T-cell (primary cell): ENCODE results near the gene MYO5A. TPM values are rescaled to one million over a fixed set of nuclear protein-coding genes. Genes with fewer than 3 reads are reported as not detected.
"Not testable (repeated sequence)": the region's sequence is repeated elsewhere in the genome, so short reads cannot be mapped to it uniquely, and the experiment has no call there.

Source experiments
- ATAC-seq, 4 experiments: fragments of 200-7000 bp in 3 of 4; fragments of 150-1000 bp in 1 of 4; cut with Tn5 transposase; replicated peaks in 1 of 4; 1 replicate in 3 of 4; 2 replicates in 1 of 4; pipeline ENCODE4 v1.10.0; 2021; ENCODE audit warnings: moderate library complexity in 3 of 4, mild to moderate bottlenecking in 2 of 4, moderate number of reproducible peaks in 1 of 4
- CTCF ChIA-PET, 2 donors: fragments of 300-600 bp; sonication (Branson Sonifier 250); formaldehyde crosslinking; loops; one replicate each; lab custom pipeline; 2022; ENCODE audit warnings: antibody characterized with exemption in 2 of 2; lab: Charles Lee
- POLR2A ChIA-PET, 2 donors: fragments of 300-600 bp; sonication (Branson Sonifier 250); formaldehyde crosslinking; loops; one replicate each; lab custom pipeline; 2022; ENCODE audit warnings: antibody characterized with exemption in 2 of 2; lab: Charles Lee
- DNase-seq, 35 experiments: peaks; one replicate each; pipeline versions ENCODE4 v3.0.0 to v3.0.0-alpha.2; 2013 to 2023
- H3K27ac ChIP-seq: one replicate; pipeline ENCODE4 v1.5.1; 2013; ENCODE audit warnings: low read length
- H3K27me3 ChIP-seq, 2 experiments: replicated peaks in 1 of 2; 1 replicate in 1 of 2; 2 replicates in 1 of 2; pipeline versions ENCODE4 v1.6.1 to v1.7.0; 2013; ENCODE audit warnings: low read length in 1 of 2, mixed read lengths in 1 of 2; ENCODE audit not compliant: control insufficient read depth in 2 of 2, insufficient read depth in 2 of 2; ENCODE audit errors: extremely low read depth in 1 of 2
- H3K36me3 ChIP-seq, 2 donors: 1 replicate in 1 of 2; 2 replicates in 1 of 2; pipeline versions ENCODE4 v1.6.1 to v1.7.0; 2013; ENCODE audit warnings: low read length in 1 of 2; ENCODE audit not compliant: control insufficient read depth in 2 of 2, insufficient read depth in 1 of 2; ENCODE audit errors: extremely low read depth in 1 of 2
- H3K4me1 ChIP-seq, 2 experiments: 1 replicate in 1 of 2; 2 replicates in 1 of 2; pipeline versions ENCODE4 v1.6.1 to v1.7.0; 2013; ENCODE audit warnings: low read length in 2 of 2, mixed read lengths in 1 of 2; ENCODE audit not compliant: insufficient read depth in 2 of 2, control insufficient read depth in 1 of 2; ENCODE audit errors: extremely low read depth in 1 of 2
- H3K4me3 ChIP-seq, 2 donors: 1 replicate in 1 of 2; 2 replicates in 1 of 2; pipeline versions ENCODE4 v1.5.1 to v1.7.0; 2013; ENCODE audit warnings: mild to moderate bottlenecking in 2 of 2, low read length in 1 of 2, moderate library complexity in 1 of 2; ENCODE audit not compliant: control insufficient read depth in 1 of 2; ENCODE audit errors: extremely low read depth in 1 of 2
- H3K9me3 ChIP-seq: 2 replicates; pipeline ENCODE4 v1.7.0; 2013
- H3K27ac Mint-ChIP-seq, 2 donors: one replicate each; pipeline ENCODE4 v1.8.0; 2020 to 2021; ENCODE audit warnings: mild to moderate bottlenecking in 2 of 2, mixed read lengths in 2 of 2
- H3K27me3 Mint-ChIP-seq, 2 donors: one replicate each; pipeline ENCODE4 v1.8.0; 2021 to 2022; ENCODE audit warnings: mixed read lengths in 2 of 2
- H3K36me3 Mint-ChIP-seq: one replicate; pipeline ENCODE4 v1.8.0; 2021; ENCODE audit warnings: mixed read lengths
- H3K4me1 Mint-ChIP-seq, 3 donors: one replicate each; pipeline ENCODE4 v1.8.0; 2020 to 2022; ENCODE audit warnings: mixed read lengths in 3 of 3, mild to moderate bottlenecking in 1 of 3
- H3K4me3 Mint-ChIP-seq, 3 donors: one replicate each; pipeline ENCODE4 v1.8.0; 2020 to 2022; ENCODE audit warnings: mild to moderate bottlenecking in 3 of 3, mixed read lengths in 3 of 3, moderate library complexity in 3 of 3
- H3K9me3 Mint-ChIP-seq, 3 donors: one replicate each; pipeline ENCODE4 v1.8.0; 2020 to 2022; ENCODE audit warnings: mixed read lengths in 3 of 3
- WGBS: methylation state at CpG from one replicate; pipeline ENCODE4 v1.1.5; 2013; ENCODE audit warnings: missing lambda C conversion rate; ENCODE audit not compliant: insufficient coverage; 5-methylcytosine and 5-hydroxymethylcytosine counted together
- total RNA-seq, 35 experiments: library from RNA in 6 of 35; stranded (reverse) in 6 of 35; fragments of 120-200 nt in 1 of 35; gene quantifications; one replicate each; pipeline versions ENCODE4 v1.2.1 to v1.2.4 and lab custom pipeline; 2013 to 2026

The MYO5A gene
- total RNA-seq, 5 donors from 2014 or later (not counting 1 experiment from before 2014, with no cell fraction given) = 25.2 to 46.6 (median 29.5) TPM

DNA sequence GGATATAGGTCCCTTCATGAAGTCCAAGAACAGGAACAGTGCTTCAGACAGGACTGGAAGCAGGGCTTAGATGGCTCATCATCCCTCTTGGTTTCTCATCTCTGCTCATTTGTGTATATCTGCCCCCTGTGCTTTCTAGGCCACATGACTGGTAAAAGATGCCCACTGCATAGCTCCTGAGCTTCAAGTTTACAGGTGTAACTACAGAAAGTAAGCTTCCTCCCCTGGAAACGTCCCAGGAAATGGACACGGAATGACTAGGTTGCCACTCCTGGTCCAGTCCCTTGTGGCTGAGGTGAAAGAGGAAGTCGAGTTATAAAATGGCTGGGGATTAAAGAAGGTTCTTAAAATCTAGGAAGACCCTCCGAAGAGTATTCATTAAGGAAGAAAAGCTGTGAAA, 32.5 kb downstream of the MYO5A start:
- no peaks in the 10 kb centered on the region for H3K4me1 ChIP-seq
- POLR2A ChIA-PET = interaction anchor here (0.6 to 0.7 kb wide), 2 partner anchors 9 to 131 kb away, joined by 3 to 4 read pairs; no protein-coding TSS in a partner anchor
- DNase-seq = no peak
- H3K27me3 ChIP-seq = no peaks in the 10 kb centered on the region
- H3K4me3 ChIP-seq = no peak overlapping the region
- Mint-ChIP-seq H3K9me3 (no peaks in the 10 kb centered on the region), H3K4me3 (no peak overlapping the region), H3K4me1 (peaks cover 32 to 48% (median 37%) of the 10 kb centered on the region in 3 donors), H3K27me3 (no peaks in the 10 kb centered on the region), H3K36me3 (no peaks in the 10 kb centered on the region), H3K27ac (no peak overlapping the region)
- CTCF ChIA-PET = interaction anchor here in 1 of 2 donors (0.5 kb wide), 1 partner anchor 76 kb away, joined by 3 read pairs; no protein-coding TSS in a partner anchor
- no peaks in the 10 kb centered on the region for H3K9me3 ChIP-seq
- WGBS = 80% methylated on average over 1 of the region's 4 CpGs
- no peak overlapping the region for H3K27ac ChIP-seq
- no peak for ATAC-seq
- H3K36me3 ChIP-seq = no peaks in the 10 kb centered on the region

DNA sequence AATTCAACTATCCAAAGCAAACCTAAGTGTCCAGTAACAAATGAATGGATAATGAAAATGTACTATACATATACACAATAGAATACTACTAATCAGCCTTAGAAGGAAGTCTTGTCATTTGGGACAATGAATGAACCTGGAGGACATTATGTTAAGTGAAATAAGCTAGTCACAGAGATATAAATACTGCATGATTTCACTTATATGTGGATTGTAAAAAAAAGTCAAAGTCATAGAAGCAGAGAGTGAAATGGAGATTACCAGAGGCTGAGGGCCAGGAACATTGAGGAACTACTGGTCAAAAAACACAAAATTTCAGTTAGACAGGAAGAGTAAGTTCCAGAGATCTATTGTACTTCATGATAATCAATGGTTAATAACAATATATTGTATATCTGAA, 33.6 kb downstream of the MYO5A start:
- ChIA-PET POLR2A (interaction anchor here in 1 of 2 donors (0.7 kb wide), 1 partner anchor 329 kb away, joined by 3 read pairs; no protein-coding TSS in a partner anchor), CTCF (no interaction called here)
- Mint-ChIP-seq H3K36me3 (no peaks in the 10 kb centered on the region), H3K27me3 (no peaks in the 10 kb centered on the region), H3K9me3 (no peaks in the 10 kb centered on the region), H3K4me3 (no peak overlapping the region), H3K27ac (no peak overlapping the region), H3K4me1 (peaks cover 38 to 53% (median 41%) of the 10 kb centered on the region in 3 donors)
- no peak for ATAC-seq
- Histone ChIP-seq H3K27ac (no peak overlapping the region), H3K27me3 (no peaks in the 10 kb centered on the region), H3K36me3 (no peaks in the 10 kb centered on the region), H3K9me3 (no peaks in the 10 kb centered on the region), H3K4me3 (no peak overlapping the region), H3K4me1 (no peaks in the 10 kb centered on the region)
- DNase-seq = no peak

DNA sequence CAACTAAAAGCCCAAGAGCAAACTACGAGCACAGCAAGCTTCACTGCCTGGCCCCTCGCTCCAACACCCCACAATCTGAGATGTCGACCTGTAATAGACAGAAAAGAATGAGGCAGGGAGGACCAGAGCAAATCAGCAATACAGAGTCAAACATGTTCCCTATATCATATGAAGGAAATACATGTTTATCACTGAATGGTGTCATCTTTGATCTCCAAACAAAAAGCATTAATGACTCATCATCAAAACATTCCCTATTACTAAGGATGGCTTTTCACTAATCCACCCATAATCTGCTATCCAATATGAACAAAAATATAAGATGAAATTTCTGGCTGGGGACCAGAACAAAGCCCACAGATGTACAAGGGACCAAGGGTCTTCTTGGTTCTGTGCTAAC, 34.7 kb downstream of the MYO5A start:
- H3K27ac Mint-ChIP-seq = no peak overlapping the region
- H3K9me3 Mint-ChIP-seq = no peaks in the 10 kb centered on the region
- H3K4me1 Mint-ChIP-seq = peaks cover 41 to 57% (median 46%) of the 10 kb centered on the region in 3 donors
- Histone ChIP-seq H3K27me3 (no peaks in the 10 kb centered on the region), H3K36me3 (no peaks in the 10 kb centered on the region), H3K9me3 (no peaks in the 10 kb centered on the region), H3K4me1 (peaks cover 2 to 7% of the 10 kb centered on the region in 2 experiments), H3K27ac (no peak overlapping the region), H3K4me3 (no peak overlapping the region)
- no peaks in the 10 kb centered on the region for H3K27me3 Mint-ChIP-seq
- ChIA-PET CTCF (no interaction called here), POLR2A (no interaction called here)
- no CpG with 5 or more reads among the region's 3 CpGs for WGBS
- no peak overlapping the region for H3K4me3 Mint-ChIP-seq
- DNase-seq = no peak
- H3K36me3 Mint-ChIP-seq = no peaks in the 10 kb centered on the region
- no peak for ATAC-seq

DNA sequence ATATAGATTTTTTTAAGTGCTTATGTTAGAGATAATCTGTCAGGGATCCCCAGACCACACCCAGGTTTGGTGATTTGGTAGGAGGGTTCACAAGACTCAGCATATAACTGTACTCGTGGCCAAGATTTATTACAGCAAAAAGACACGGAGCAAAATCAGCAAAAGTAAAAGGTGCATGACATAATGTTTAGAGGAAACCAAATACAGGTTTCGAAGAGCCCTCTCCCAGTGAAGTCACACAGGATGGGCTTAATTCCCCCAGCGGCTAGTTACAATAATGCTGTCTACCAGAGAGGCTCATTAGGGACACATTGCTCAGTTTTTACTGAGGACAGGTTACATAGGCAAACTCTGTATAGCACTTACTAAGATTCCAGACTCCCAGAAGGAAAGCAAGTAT, 36.5 kb downstream of the MYO5A start:
- H3K4me3 ChIP-seq = no peak overlapping the region
- H3K36me3 Mint-ChIP-seq = no peaks in the 10 kb centered on the region
- H3K4me1 Mint-ChIP-seq = peaks cover 53 to 66% (median 59%) of the 10 kb centered on the region in 3 donors
- no peaks in the 10 kb centered on the region for H3K27me3 Mint-ChIP-seq
- H3K9me3 ChIP-seq = no peaks in the 10 kb centered on the region
- CTCF ChIA-PET = no interaction called here
- DNase-seq (no peak), ATAC-seq (no peak)
- H3K27ac ChIP-seq = no peak overlapping the region
- no peaks in the 10 kb centered on the region for H3K27me3 ChIP-seq
- no peak overlapping the region for H3K27ac Mint-ChIP-seq
- POLR2A ChIA-PET = no interaction called here
- 82% methylated on average over 2 of the region's 4 CpGs for WGBS
- H3K4me3 Mint-ChIP-seq = no peak overlapping the region
- H3K9me3 Mint-ChIP-seq = no peaks in the 10 kb centered on the region
- H3K36me3 ChIP-seq = no peaks in the 10 kb centered on the region
- peaks cover 6 to 14% of the 10 kb centered on the region in 2 experiments for H3K4me1 ChIP-seq

DNA sequence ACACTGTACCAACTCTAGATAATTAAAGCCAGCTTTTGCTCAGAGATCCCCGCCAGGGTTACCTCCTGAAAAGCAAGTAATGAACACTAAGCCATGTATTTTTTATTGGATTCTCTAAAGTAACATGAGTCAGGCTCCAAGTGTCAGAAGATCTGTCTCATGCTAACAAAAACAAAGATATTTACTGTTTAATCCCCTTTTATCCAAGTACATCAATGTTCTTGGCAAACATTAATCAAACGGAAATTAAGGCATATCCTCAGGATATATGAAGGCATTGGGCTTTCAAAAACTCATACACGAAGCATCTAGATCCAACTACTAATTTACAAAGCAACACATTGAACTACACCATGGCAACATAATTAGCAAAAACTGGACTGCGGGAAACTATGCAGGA, 37.2 kb downstream of the MYO5A start:
- no peak overlapping the region for H3K4me3 ChIP-seq
- no peaks in the 10 kb centered on the region for H3K9me3 Mint-ChIP-seq
- no peaks in the 10 kb centered on the region for H3K27me3 Mint-ChIP-seq
- ChIA-PET POLR2A (interaction anchor here in 1 of 2 donors (0.6 kb wide), 1 partner anchor 22 kb away, joined by 3 read pairs; no protein-coding TSS in a partner anchor), CTCF (no interaction called here)
- peaks cover 6 to 16% of the 10 kb centered on the region in 2 experiments for H3K4me1 ChIP-seq
- no peak overlapping the region for H3K4me3 Mint-ChIP-seq
- no peaks in the 10 kb centered on the region for H3K36me3 ChIP-seq
- no peaks in the 10 kb centered on the region for H3K9me3 ChIP-seq
- H3K4me1 Mint-ChIP-seq = peaks cover 59 to 67% (median 61%) of the 10 kb centered on the region in 3 donors
- H3K27ac ChIP-seq = no peak overlapping the region
- DNase-seq (no peak), ATAC-seq (no peak)
- WGBS = 92% methylated on average over 2 of the region's 4 CpGs
- H3K27me3 ChIP-seq = no peaks in the 10 kb centered on the region
- no peaks in the 10 kb centered on the region for H3K36me3 Mint-ChIP-seq
- H3K27ac Mint-ChIP-seq = no peak overlapping the region

DNA sequence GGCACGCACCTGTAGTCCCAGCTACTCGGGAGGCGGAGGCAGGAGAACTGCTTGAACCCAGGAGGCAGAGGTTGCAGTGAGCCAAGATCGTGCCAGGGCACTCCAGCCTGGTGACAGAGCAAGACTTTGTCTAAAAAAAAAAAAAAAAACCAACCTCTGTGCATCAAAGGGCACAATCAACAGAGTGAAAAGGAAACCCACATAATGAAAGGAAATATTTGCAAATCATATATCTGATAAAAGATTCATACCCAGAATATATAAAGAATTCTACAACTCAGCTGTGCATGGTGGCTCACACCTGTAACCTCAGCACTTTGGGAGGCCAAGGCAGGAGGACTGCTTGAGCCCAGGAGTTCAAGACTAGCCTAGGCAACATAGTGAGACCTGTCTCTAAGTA, 39.2 kb downstream of the MYO5A start:
- H3K27ac ChIP-seq, H3K36me3 Mint-ChIP-seq, H3K4me3 ChIP-seq, H3K27me3 Mint-ChIP-seq, H3K27me3 ChIP-seq, H3K9me3 Mint-ChIP-seq, H3K36me3 ChIP-seq, H3K9me3 ChIP-seq, DNase-seq: not testable (repeated sequence)
- H3K4me3 Mint-ChIP-seq = peak overlapping the region in 1 of 3 donors; percentile 49
- CTCF ChIA-PET = interaction anchor here in 1 of 2 donors (0.5 kb wide), 1 partner anchor 38 kb away, joined by 3 read pairs; no protein-coding TSS in a partner anchor
- peak; percentile 29 to 73 (median 40) for ATAC-seq
- H3K27ac Mint-ChIP-seq = peak overlapping the region in 1 of 2 donors; percentile 31
- POLR2A ChIA-PET = interaction anchor here in 1 of 2 donors (0.6 kb wide), 1 partner anchor 289 kb away, joined by 4 read pairs; no protein-coding TSS in a partner anchor
- no CpG with 5 or more reads among the region's 4 CpGs for WGBS
- peaks cover 6 to 16% of the 10 kb centered on the region in 2 experiments for H3K4me1 ChIP-seq
- peaks cover 55 to 67% (median 64%) of the 10 kb centered on the region in 3 donors for H3K4me1 Mint-ChIP-seq
